H1 (cell line): Measurements from ENCODE around the gene HSH2D.

Source experiments
- BRCA1 ChIP-seq: IDR thresholded peaks from 2 replicates; pipeline ENCODE4 v1.6.1; 2012; ENCODE audit warnings: low read depth, low read length, improper control_type of control experiment
- CTCF ChIP-seq, 3 experiments: IDR thresholded peaks; 1 replicate in 2 of 3; 2 replicates in 1 of 3; pipeline versions ENCODE4 v1.5.1 to v1.6.1; 2011; ENCODE audit warnings: low read length in 3 of 3, mild to moderate bottlenecking in 3 of 3, inconsistent platforms in 2 of 3, low read depth in 1 of 3, moderate library complexity in 1 of 3; ENCODE audit not compliant: insufficient read depth in 1 of 3; ENCODE audit errors: control extremely low read depth in 1 of 3
- EP300 ChIP-seq, 2 experiments: IDR thresholded peaks; 1 replicate in 1 of 2; 2 replicates in 1 of 2; pipeline ENCODE4 v1.6.1; 2011 to 2012; ENCODE audit warnings: low read depth in 2 of 2, low read length in 2 of 2, mild to moderate bottlenecking in 2 of 2, borderline replicate concordance in 1 of 2, inconsistent platforms in 1 of 2, moderate library complexity in 1 of 2
- GABPA ChIP-seq: IDR thresholded peaks from 2 replicates; pipeline ENCODE4 v1.6.1; 2011; ENCODE audit warnings: mild to moderate bottlenecking, low read length, moderate library complexity, borderline replicate concordance; ENCODE audit not compliant: insufficient read depth
- POLR2A ChIP-seq, 2 experiments: IDR thresholded peaks; 1 replicate in 1 of 2; 2 replicates in 1 of 2; pipeline ENCODE4 v1.6.1; 2011; ENCODE audit warnings: low read depth in 2 of 2, low read length in 2 of 2, mild to moderate bottlenecking in 2 of 2; ENCODE audit errors: control extremely low read depth in 1 of 2
- RAD21 ChIP-seq, 2 experiments: IDR thresholded peaks in 1 of 2; conservative IDR thresholded peaks in 1 of 2; 2 replicates each; pipeline ENCODE4 v1.6.1; 2011; ENCODE audit warnings: low read depth in 2 of 2, low read length in 2 of 2, improper control_type of control experiment in 1 of 2, inconsistent platforms in 1 of 2, mild to moderate bottlenecking in 1 of 2, moderate library complexity in 1 of 2
- RFX5 ChIP-seq: IDR thresholded peaks from 2 replicates; pipeline ENCODE4 v1.6.1; 2011; ENCODE audit warnings: low read depth, low read length, improper control_type of control experiment, borderline replicate concordance
- SP1 ChIP-seq: IDR thresholded peaks from 2 replicates; pipeline ENCODE4 v1.6.1; 2011; ENCODE audit warnings: low read depth, low read length
- SRF ChIP-seq: IDR thresholded peaks from 2 replicates; pipeline ENCODE4 v1.6.1; 2011; ENCODE audit warnings: mild to moderate bottlenecking, low read depth, low read length, moderate library complexity
- TBP ChIP-seq: IDR thresholded peaks from 2 replicates; pipeline ENCODE4 v1.6.1; 2011; ENCODE audit warnings: low read depth, low read length, improper control_type of control experiment
- TF ChIP-seq, protein P1 (sequence below): IDR thresholded peaks from 2 replicates; pipeline ENCODE4 v1.6.1; 2012; ENCODE audit warnings: inconsistent platforms

DNA sequence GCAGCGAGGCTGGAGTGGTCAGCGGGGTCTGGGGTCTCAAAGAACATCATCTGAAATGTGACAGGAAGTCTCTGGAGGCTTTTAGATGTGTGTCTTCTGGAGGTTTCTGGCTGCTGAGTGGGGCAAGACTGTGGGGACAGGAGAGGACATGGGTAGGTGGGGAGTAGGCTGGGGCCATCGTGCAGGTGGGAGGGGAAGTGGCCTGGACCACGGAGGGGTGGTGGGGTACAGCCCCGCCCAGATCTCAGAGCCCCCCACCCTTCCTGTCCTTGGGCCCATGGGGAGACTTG is 60.5 kb downstream of the HSH2D start:
- TF ChIP-seq EP300 (IDR thresholded peaks at IDR 0.05; ENCODE audit: borderline replicate concordance in 1 of 2, low read depth in 2 of 2, low read length in 2 of 2) (no peak), CTCF (IDR thresholded peaks at IDR 0.05; ENCODE audit: control extremely low read depth in 1 of 3, insufficient read depth in 1 of 3, low read depth in 1 of 3, low read length in 3 of 3) (no peak), SP1 (no peak), GABPA (no peak), RAD21 (IDR thresholded peaks at IDR 0.05 in 1 of 2, conservative IDR thresholded peaks at IDR 0.05 in 1 of 2; ENCODE audit: low read depth in 2 of 2, low read length in 2 of 2) (no peak), BRCA1 (no peak), POLR2A (IDR thresholded peaks at IDR 0.05; ENCODE audit: control extremely low read depth in 1 of 2, low read depth in 2 of 2, low read length in 2 of 2) (no peak), SRF (no peak), TBP (no peak), RFX5 (no peak)
- TF ChIP-seq, protein P1, sequence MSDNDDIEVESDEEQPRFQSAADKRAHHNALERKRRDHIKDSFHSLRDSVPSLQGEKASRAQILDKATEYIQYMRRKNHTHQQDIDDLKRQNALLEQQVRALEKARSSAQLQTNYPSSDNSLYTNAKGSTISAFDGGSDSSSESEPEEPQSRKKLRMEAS = no peak
